Measurements from ENCODE around the gene RPA1.
A peak's percentile ranks its signal among the peaks of the same experiment; 100 is the strongest.

The RPA1 gene

DNA sequence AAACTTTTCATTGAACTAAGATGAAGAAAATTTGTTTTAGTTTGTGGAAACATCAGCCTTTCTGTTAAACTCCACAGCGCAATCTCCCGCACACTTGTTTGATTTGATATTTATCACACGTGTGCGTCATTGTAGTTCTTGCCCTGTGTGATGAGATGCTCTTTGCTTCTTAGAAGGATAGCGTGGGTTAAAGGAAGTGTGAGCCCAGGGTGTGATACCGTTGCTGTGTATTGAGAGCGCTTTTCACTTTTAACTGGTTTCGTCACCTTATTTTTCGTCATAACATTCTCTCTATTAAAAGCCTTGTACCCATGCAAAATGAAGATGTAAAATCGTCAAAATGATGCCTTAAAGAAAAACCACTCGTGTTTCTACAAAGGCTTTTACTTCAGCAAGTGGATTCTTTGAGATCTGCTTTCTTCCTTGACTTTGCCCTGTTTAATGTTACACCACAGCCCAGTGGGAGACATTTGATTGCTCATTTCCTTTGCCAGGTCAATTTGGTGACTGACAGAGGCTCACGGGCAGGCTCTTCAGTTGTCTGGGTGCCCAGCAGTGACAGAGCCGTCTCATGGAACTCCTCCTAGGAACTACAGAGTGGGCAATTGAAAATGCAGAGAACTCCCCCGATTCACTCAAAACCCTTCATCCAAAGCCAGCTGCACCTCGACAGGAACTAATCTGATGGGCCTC, 61.1 kb downstream of the RPA1 start:
- H3K9me3 ChIP-seq (ENCODE audit: control insufficient read depth, insufficient read depth, low read depth, low read length) = no peaks in the 10 kb centered on the region
- no peaks in the 10 kb centered on the region for H3K4me1 ChIP-seq (ENCODE audit: control insufficient read depth, insufficient read depth, low read length)
- ChIA-PET CTCF (interaction anchor here (0.7 kb wide), 2 partner anchors 129 to 212 kb away, joined by 3 read pairs; no protein-coding TSS in a partner anchor), POLR2A (no interaction called here)
- 0 out of 2 replicates have a peak, but pooled peaks have one; percentile 14 for TF ChIP-seq PRDM1 (tag by site-specific recombination; IDR thresholded peaks at IDR 0.05)
- no peak for TF ChIP-seq ZNF248 (tag by site-specific recombination; IDR thresholded peaks at IDR 0.05)
- 0 out of 2 replicates have a peak, but pooled peaks have one; percentile 11 for TF ChIP-seq FEZF1 (tag by site-specific recombination; IDR thresholded peaks at IDR 0.05)
- peaks cover 70 to 91% of the 10 kb centered on the region in 2 experiments for H3K36me3 ChIP-seq (ENCODE audit: control insufficient read depth in 2 of 2, insufficient read depth in 1 of 2, low read length in 2 of 2)
- no peak overlapping the region for H3K27ac ChIP-seq (ENCODE audit: extremely low read depth, low read depth, low read length)
- H3K4me3 ChIP-seq (ENCODE audit: low read depth, low read length) = no peak overlapping the region

- H3K9me3 ChIP-seq (ENCODE audit: control insufficient read depth, insufficient read depth, low read depth, low read length) = no peaks in the 10 kb centered on the region
- no peak overlapping the region for H3K4me3 ChIP-seq (ENCODE audit: low read depth, low read length)
- POLR2A ChIA-PET = no interaction called here
- H3K4me1 ChIP-seq (ENCODE audit: control insufficient read depth, insufficient read depth, low read length) = no peaks in the 10 kb centered on the region
- no peak overlapping the region for H3K27ac ChIP-seq (ENCODE audit: extremely low read depth, low read depth, low read length)
- CTCF ChIA-PET = interaction anchor here (0.8 to 1.4 kb wide), 4 partner anchors 9 to 14 kb away, joined by 3 to 4 read pairs (median 3); no protein-coding TSS in a partner anchor
- H3K36me3 ChIP-seq (ENCODE audit: control insufficient read depth in 2 of 2, insufficient read depth in 1 of 2, low read length in 2 of 2) = peaks cover 48 to 88% of the 10 kb centered on the region in 2 experiments
- TF ChIP-seq ZNF214 (tag by site-specific recombination; IDR thresholded peaks at IDR 0.05; ENCODE audit: borderline replicate concordance) (no peak), ZNF366 (tag by site-specific recombination; conservative IDR thresholded peaks at IDR 0.05) (no peak), ZNF701 (tag by site-specific recombination; IDR thresholded peaks at IDR 0.05) (no peak), ZNF585B (tag by site-specific recombination; IDR thresholded peaks at IDR 0.05) (no peak), MEIS1 (CRISPR knock-in tag; IDR thresholded peaks at IDR 0.05; ENCODE audit: borderline replicate concordance) (no peak), ZNF2 (tag by site-specific recombination; IDR thresholded peaks at IDR 0.05) (no peak), ZBTB44 (tag by site-specific recombination; IDR thresholded peaks at IDR 0.05) (no peak), ZNF510 (tag by site-specific recombination; IDR thresholded peaks at IDR 0.05; ENCODE audit: insufficient replicate concordance) (no peak), ZNF394 (tag by site-specific recombination; IDR thresholded peaks at IDR 0.05; ENCODE audit: borderline replicate concordance) (no peak), ZNF18 (tag by site-specific recombination; IDR thresholded peaks at IDR 0.05) (no peak), ZNF324 (tag by site-specific recombination; IDR thresholded peaks at IDR 0.05) (no peak), ZNF664 (tag by site-specific recombination; IDR thresholded peaks at IDR 0.05) (no peak), ZNF26 (tag by site-specific recombination; IDR thresholded peaks at IDR 0.05) (no peak), ZNF416 (tag by site-specific recombination; IDR thresholded peaks at IDR 0.05) (no peak)
- TF ChIP-seq, protein P1, sequence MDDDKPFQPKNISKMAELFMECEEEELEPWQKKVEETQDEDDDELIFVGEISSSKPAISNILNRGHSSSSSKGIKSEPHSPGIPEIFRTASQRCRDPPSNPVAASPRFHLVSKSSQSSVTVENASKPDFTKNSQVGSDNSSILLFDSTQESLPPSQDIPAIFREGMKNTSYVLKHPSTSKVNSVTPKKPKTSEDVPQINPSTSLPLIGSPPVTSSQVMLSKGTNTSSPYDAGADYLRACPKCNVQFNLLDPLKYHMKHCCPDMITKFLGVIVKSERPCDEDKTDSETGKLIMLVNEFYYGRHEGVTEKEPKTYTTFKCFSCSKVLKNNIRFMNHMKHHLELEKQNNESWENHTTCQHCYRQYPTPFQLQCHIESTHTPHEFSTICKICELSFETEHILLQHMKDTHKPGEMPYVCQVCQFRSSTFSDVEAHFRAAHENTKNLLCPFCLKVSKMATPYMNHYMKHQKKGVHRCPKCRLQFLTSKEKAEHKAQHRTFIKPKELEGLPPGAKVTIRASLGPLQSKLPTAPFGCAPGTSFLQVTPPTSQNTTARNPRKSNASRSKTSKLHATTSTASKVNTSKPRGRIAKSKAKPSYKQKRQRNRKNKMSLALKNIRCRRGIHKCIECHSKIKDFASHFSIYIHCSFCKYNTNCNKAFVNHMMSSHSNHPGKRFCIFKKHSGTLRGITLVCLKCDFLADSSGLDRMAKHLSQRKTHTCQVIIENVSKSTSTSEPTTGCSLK (tag by site-specific recombination; IDR thresholded peaks at IDR 0.05) = no peak
- TF ChIP-seq, protein P2, sequence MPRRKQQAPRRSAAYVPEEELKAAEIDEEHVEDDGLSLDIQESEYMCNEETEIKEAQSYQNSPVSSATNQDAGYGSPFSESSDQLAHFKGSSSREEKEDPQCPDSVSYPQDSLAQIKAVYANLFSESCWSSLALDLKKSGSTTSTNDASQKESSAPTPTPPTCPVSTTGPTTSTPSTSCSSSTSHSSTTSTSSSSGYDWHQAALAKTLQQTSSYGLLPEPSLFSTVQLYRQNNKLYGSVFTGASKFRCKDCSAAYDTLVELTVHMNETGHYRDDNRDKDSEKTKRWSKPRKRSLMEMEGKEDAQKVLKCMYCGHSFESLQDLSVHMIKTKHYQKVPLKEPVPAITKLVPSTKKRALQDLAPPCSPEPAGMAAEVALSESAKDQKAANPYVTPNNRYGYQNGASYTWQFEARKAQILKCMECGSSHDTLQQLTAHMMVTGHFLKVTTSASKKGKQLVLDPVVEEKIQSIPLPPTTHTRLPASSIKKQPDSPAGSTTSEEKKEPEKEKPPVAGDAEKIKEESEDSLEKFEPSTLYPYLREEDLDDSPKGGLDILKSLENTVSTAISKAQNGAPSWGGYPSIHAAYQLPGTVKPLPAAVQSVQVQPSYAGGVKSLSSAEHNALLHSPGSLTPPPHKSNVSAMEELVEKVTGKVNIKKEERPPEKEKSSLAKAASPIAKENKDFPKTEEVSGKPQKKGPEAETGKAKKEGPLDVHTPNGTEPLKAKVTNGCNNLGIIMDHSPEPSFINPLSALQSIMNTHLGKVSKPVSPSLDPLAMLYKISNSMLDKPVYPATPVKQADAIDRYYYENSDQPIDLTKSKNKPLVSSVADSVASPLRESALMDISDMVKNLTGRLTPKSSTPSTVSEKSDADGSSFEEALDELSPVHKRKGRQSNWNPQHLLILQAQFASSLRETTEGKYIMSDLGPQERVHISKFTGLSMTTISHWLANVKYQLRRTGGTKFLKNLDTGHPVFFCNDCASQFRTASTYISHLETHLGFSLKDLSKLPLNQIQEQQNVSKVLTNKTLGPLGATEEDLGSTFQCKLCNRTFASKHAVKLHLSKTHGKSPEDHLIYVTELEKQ (tag by site-specific recombination; IDR thresholded peaks at IDR 0.05; ENCODE audit: borderline replicate concordance) = no peak
- TF ChIP-seq, protein P3, sequence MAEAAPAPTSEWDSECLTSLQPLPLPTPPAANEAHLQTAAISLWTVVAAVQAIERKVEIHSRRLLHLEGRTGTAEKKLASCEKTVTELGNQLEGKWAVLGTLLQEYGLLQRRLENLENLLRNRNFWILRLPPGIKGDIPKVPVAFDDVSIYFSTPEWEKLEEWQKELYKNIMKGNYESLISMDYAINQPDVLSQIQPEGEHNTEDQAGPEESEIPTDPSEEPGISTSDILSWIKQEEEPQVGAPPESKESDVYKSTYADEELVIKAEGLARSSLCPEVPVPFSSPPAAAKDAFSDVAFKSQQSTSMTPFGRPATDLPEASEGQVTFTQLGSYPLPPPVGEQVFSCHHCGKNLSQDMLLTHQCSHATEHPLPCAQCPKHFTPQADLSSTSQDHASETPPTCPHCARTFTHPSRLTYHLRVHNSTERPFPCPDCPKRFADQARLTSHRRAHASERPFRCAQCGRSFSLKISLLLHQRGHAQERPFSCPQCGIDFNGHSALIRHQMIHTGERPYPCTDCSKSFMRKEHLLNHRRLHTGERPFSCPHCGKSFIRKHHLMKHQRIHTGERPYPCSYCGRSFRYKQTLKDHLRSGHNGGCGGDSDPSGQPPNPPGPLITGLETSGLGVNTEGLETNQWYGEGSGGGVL (tag by site-specific recombination; IDR thresholded peaks at IDR 0.05) = no peak
Measured at GRCh38 chr17:1894753-1895339, 65.0 kb downstream of the RPA1 start.

Measured in HEK293 (cell line).